AG09319 (cell line): Measurements from ENCODE around the gene C1QTNF8.

ENCODE experiments used
- DNase-seq: peaks from one replicate; pipeline ENCODE4 v3.0.0-alpha.2; 2010; ENCODE audit warnings: low read depth; ENCODE audit errors: extremely low read depth
- CTCF ChIP-seq: IDR thresholded peaks from 2 replicates; pipeline ENCODE4 v1.5.1; 2011; ENCODE audit warnings: low read depth, mild to moderate bottlenecking, inconsistent platforms, low read length, moderate library complexity

The C1QTNF8 gene

GRCh38 chr16:1067629-1068028 lies 28.4 kb downstream of the C1QTNF8 start:
- DNase-seq, result no peak
- no peak for TF ChIP-seq CTCF

GRCh38 chr16:1066584-1067172 lies 29.4 kb downstream of the C1QTNF8 start:
- DNase-seq, result no peak

GRCh38 chr16:1065469-1066128 lies 30.4 kb downstream of the C1QTNF8 start:
- DNase-seq, result no peak
- TF ChIP-seq CTCF, result no peak

More at GRCh38 chr16:1066584-1067172, 29.4 kb downstream of the C1QTNF8 start:
- TF ChIP-seq CTCF, result no peak

- TF ChIP-seq CTCF, result no peak
- DNase-seq, result no peak
Measured at GRCh38 chr16:1063728-1064127, 32.3 kb downstream of the C1QTNF8 start.

- TF ChIP-seq CTCF, result no peak
- no peak for DNase-seq
Measured at GRCh38 chr16:1062895-1063294, 33.1 kb downstream of the C1QTNF8 start.

- no peak for TF ChIP-seq CTCF
- no peak for DNase-seq
Measured at GRCh38 chr16:1061769-1062505, 34.1 kb downstream of the C1QTNF8 start.
